ENCODE measurements around the gene JMJD6. TPM values are rescaled to one million over a fixed set of nuclear protein-coding genes. Genes with fewer than 3 reads are reported as not detected.

The JMJD6 gene
- polyA plus RNA-seq, 1 experiment, result 17.2 TPM

GRCh38 chr17:76671123-76671911 lies 55.1 kb downstream of the JMJD6 start:
- Histone ChIP-seq H3K4me3 (ENCODE audit: low read depth, low read length) (peak overlapping the region; percentile 57), H3K36me3 (ENCODE audit: control insufficient read depth, insufficient read depth, low read length) (0 out of 2 replicates have a peak, but pooled peaks cover 2% of the 10 kb centered on the region), H3K27me3 (ENCODE audit: control insufficient read depth, insufficient read depth, low read length) (no peaks in the 10 kb centered on the region)
- ChIA-PET POLR2A (interaction anchor here (0.6 to 1.0 kb wide), 2 partner anchors 17 to 375 kb away, joined by 4 to 5 read pairs; no protein-coding TSS in a partner anchor), CTCF (interaction anchor here (0.7 to 2.6 kb wide), 7 partner anchors 9 to 47 kb away, joined by 3 to 18 read pairs (median 3); no protein-coding TSS in a partner anchor)
- TF ChIP-seq CTCF (IDR thresholded peaks at IDR 0.05; ENCODE audit: insufficient read depth, low read depth, low read length), result no peak
- DNase-seq (ENCODE audit: low read depth), result peak; percentile 98

GRCh38 chr17:76670718-76671122 lies 55.7 kb downstream of the JMJD6 start:
- TF ChIP-seq CTCF (IDR thresholded peaks at IDR 0.05; ENCODE audit: insufficient read depth, low read depth, low read length), result no peak
- CTCF ChIA-PET, result interaction anchor here (1.3 to 2.6 kb wide), 4 partner anchors 11 to 46 kb away, joined by 3 to 18 read pairs (median 4); no protein-coding TSS in a partner anchor

DNA sequence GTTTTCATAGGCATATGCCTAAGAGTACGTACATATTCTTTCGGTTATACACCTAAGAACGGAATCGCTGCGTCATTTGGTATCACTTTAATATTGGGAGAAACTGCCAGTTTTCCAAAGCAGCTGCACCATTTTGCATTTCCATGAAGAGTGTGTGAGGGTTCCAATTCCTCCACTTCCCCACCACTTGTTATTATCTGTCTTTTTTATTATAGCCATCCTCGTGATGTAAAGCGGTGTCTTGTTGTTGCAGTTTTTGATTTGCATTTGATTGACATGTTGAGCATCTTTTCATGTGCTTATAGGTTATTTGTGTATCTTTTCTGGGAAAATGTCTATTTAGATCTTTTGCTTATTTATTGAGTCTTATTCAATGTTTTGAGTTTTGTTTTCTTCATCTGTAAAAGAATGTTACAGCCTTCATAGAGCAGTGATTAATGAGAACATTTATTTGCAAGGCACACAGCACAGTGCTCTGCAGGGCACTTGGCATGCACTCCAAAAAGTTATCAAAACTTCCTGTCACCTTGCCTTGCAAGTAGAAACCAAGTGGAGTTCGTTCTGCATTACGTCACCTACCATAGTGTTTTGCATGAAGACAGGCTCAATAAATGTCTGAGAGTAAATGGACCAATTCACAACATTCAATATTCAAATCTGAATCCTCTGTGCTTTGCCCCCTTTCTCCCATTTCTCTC lies 56.2 kb downstream of the JMJD6 start:
- CTCF ChIA-PET, result interaction anchor here (0.8 to 2.6 kb wide), 3 partner anchors 11 to 43 kb away, joined by 3 to 18 read pairs (median 5); no protein-coding TSS in a partner anchor
- DNase-seq (ENCODE audit: low read depth), result no peak
- TF ChIP-seq CTCF (IDR thresholded peaks at IDR 0.05; ENCODE audit: insufficient read depth, low read depth, low read length), result no peak
- no peaks in the 10 kb centered on the region for H3K36me3 ChIP-seq (ENCODE audit: control insufficient read depth, insufficient read depth, low read length)
- no peaks in the 10 kb centered on the region for H3K27me3 ChIP-seq (ENCODE audit: control insufficient read depth, insufficient read depth, low read length)
- H3K4me3 ChIP-seq (ENCODE audit: low read depth, low read length), result no peak overlapping the region
- POLR2A ChIA-PET, result no interaction called here

More at GRCh38 chr17:76670718-76671122, 55.7 kb downstream of the JMJD6 start:
- Histone ChIP-seq H3K36me3 (ENCODE audit: control insufficient read depth, insufficient read depth, low read length) (no peaks in the 10 kb centered on the region), H3K27me3 (ENCODE audit: control insufficient read depth, insufficient read depth, low read length) (no peaks in the 10 kb centered on the region), H3K4me3 (ENCODE audit: low read depth, low read length) (no peak overlapping the region)
- POLR2A ChIA-PET, result interaction anchor here (0.6 kb wide), 1 partner anchor 376 kb away, joined by 4 read pairs; no protein-coding TSS in a partner anchor
- DNase-seq (ENCODE audit: low read depth), result no peak

Small RNA genes lying within 50 kb of the gene (small RNA-seq; reads per million reads assigned to genes)
- gene AC005837.3 (ENCODE audit: insufficient read length, low read depth, low replicate concordance) (not detected), gene RF02271 (ENCODE audit: insufficient read length, low read depth, low replicate concordance) (not detected), gene RNU6-97P (ENCODE audit: insufficient read length, low read depth, low replicate concordance) (not detected), gene RNY4P36 (ENCODE audit: insufficient read length, low read depth, low replicate concordance) (not detected)

Other genes starting within 250 kb of the JMJD6 start
- 6.4 and 8.9 TPM in 2 replicates for gene RHBDF2, start 225.2 kb downstream of the JMJD6 start, polyA plus RNA-seq (2011; rRNA removed)
- gene CYGB, start 188.9 kb downstream of the JMJD6 start, polyA plus RNA-seq (2011; rRNA removed), result 1.1 and 1.4 TPM in 2 replicates
- 0.21 TPM in 1 of 2 replicates, not detected in the other for gene PRCD, start 186.6 kb downstream of the JMJD6 start, polyA plus RNA-seq (2011; rRNA removed)
- gene ST6GALNAC2, start 140.7 kb downstream of the JMJD6 start, polyA plus RNA-seq (2011; rRNA removed), result 0.72 and 0.89 TPM in 2 replicates
- not detected in 2 replicates for gene ST6GALNAC1, start 82.8 kb downstream of the JMJD6 start, polyA plus RNA-seq (2011; rRNA removed)
- 298 and 300 TPM in 2 replicates for gene MXRA7, start 15.6 kb downstream of the JMJD6 start, polyA plus RNA-seq (2011; rRNA removed)
- 35.0 and 49.8 TPM in 2 replicates for gene METTL23, start 233 bp upstream of the JMJD6 start, polyA plus RNA-seq (2011; rRNA removed)
- 110 and 130 TPM in 2 replicates for gene SRSF2, start 10.7 kb upstream of the JMJD6 start, polyA plus RNA-seq (2011; rRNA removed)
- gene MFSD11, start 11.5 kb upstream of the JMJD6 start, polyA plus RNA-seq (2011; rRNA removed), result 18.6 and 27.9 TPM in 2 replicates
- gene MGAT5B, start 141.8 kb upstream of the JMJD6 start, polyA plus RNA-seq (2011; rRNA removed), result 0.23 and 0.58 TPM in 2 replicates